A549 (cell line): Measurements from ENCODE around the gene OPN5. TPM values are rescaled to one million over a fixed set of nuclear protein-coding genes. Genes with fewer than 3 reads are reported as not detected.

Source experiments
- ATAC-seq, 2 experiments: fragments of 200-7000 bp in 1 of 2; fragments of >200 bp in 1 of 2; cut with Nextera tagmentation in 1 of 2; cut with Tn5 transposase in 1 of 2; 3 replicates each; pipeline versions ENCODE4 v1.8.0 to v1.9.1; 2018 to 2020; ENCODE audit warnings: mild to moderate bottlenecking in 1 of 2, moderate library complexity in 1 of 2
- CTCF ChIA-PET: fragments of 300-600 bp; sonication (Branson Sonifier 250); formaldehyde crosslinking; extraction: SDS; loops from one replicate; lab custom pipeline; 2021; ENCODE audit warnings: antibody characterized with exemption, inconsistent platforms; lab: Yijun Ruan, JAX
- POLR2A ChIA-PET: fragments of 350-600 bp; formaldehyde crosslinking; extraction: SDS; loops from one replicate; lab custom pipeline; 2021; ENCODE audit warnings: antibody characterized with exemption, inconsistent platforms; lab: Yijun Ruan, JAX
- DNase-seq, 2 experiments: peaks; one replicate each; pipeline versions ENCODE4 v3.0.0 to v3.0.0-alpha.2; 2011 to 2016; ENCODE audit warnings: low read depth in 1 of 2, low spot score in 1 of 2
- FAIRE-seq: peaks from 2 replicates; lab custom pipeline; 2011; peaks lifted over from hg19 to GRCh38; lab: Jason Lieb, UNC
- H3K27ac ChIP-seq, 2 experiments: fragments of >200 bp; sonication (Bioruptor Twin); formaldehyde crosslinking; 3 replicates each; pipeline ENCODE4 v1.5.1; 2016 to 2017
- H3K4me1 ChIP-seq: fragments of >200 bp; sonication (Bioruptor Twin); formaldehyde crosslinking; 3 replicates; pipeline ENCODE4 v1.6.1; 2016
- H3K4me2 ChIP-seq: fragments of >200 bp; sonication (Bioruptor Twin); formaldehyde crosslinking; 3 replicates; pipeline ENCODE4 v1.6.1; 2016
- H3K4me3 ChIP-seq: fragments of >200 bp; sonication (Bioruptor Twin); formaldehyde crosslinking; 3 replicates; pipeline ENCODE4 v1.5.1; 2016
- H3K9me3 ChIP-seq: fragments of >200 bp; sonication (Bioruptor Twin); formaldehyde crosslinking; 3 replicates; pipeline ENCODE4 v1.6.1; 2016
- CHD2 ChIP-seq: fragments of 150-350 bp; IDR thresholded peaks from 2 replicates; pipeline ENCODE4 v1.6.1; 2014; ENCODE audit warnings: low read length; ENCODE audit not compliant: partially characterized antibody
- EHF ChIP-seq: fragments of 250-450 bp; sonication (Bioruptor Pico); IDR thresholded peaks from 2 replicates; pipeline ENCODE4 v1.5.0; 2020; ENCODE audit warnings: mild to moderate bottlenecking
- ESRRA ChIP-seq: fragments of 150-350 bp; IDR thresholded peaks from 2 replicates; pipeline ENCODE4 v1.6.1; 2014; ENCODE audit warnings: mild to moderate bottlenecking, low read length, borderline replicate concordance
- FOSB ChIP-seq: fragments of 250-450 bp; sonication (Bioruptor Pico); IDR thresholded peaks from 2 replicates; pipeline ENCODE4 v1.5.0; 2020; ENCODE audit warnings: mild to moderate bottlenecking, moderate library complexity
- FOSL2 ChIP-seq, 2 experiments: fragments of 450-650 bp in 1 of 2; fragments of >200 bp in 1 of 2; sonication (Bioruptor Twin) in 1 of 2; formaldehyde crosslinking; IDR thresholded peaks; 2 replicates each; pipeline versions ENCODE4 v1.5.0 to v1.6.1; 2016 to 2020; ENCODE audit warnings: mild to moderate bottlenecking in 1 of 2, moderate library complexity in 1 of 2
- HOXB13 ChIP-seq: fragments of 250-450 bp; sonication (Bioruptor Pico); IDR thresholded peaks from 2 replicates; pipeline ENCODE4 v1.5.0; 2020; ENCODE audit warnings: low read depth, mild to moderate bottlenecking, moderate library complexity
- JUNB ChIP-seq: fragments of >200 bp; sonication (Bioruptor Twin); formaldehyde crosslinking; IDR thresholded peaks from 2 replicates; pipeline ENCODE4 v1.6.1; 2016
- KDM1A ChIP-seq: fragments of 200-600 bp; sonication (generic); IDR thresholded peaks from 2 replicates; pipeline ENCODE4 v1.6.1; 2016; ENCODE audit warnings: low read depth, mild to moderate bottlenecking
- MAFK ChIP-seq: fragments of 450-650 bp; IDR thresholded peaks from 2 replicates; pipeline ENCODE4 v1.6.1; 2014; ENCODE audit not compliant: partially characterized antibody
- MYC ChIP-seq: IDR thresholded peaks from 2 replicates; pipeline ENCODE4 v1.6.1; 2012; ENCODE audit warnings: mild to moderate bottlenecking, inconsistent platforms, low read length, improper control_type of control experiment, borderline replicate concordance
- PHF8 ChIP-seq: fragments of 200-600 bp; sonication (generic); IDR thresholded peaks from 2 replicates; pipeline ENCODE4 v1.6.1; 2016; ENCODE audit warnings: low read depth, mild to moderate bottlenecking, antibody characterized with exemption, moderate library complexity, borderline replicate concordance
- POLR2A ChIP-seq: IDR thresholded peaks from 2 replicates; pipeline ENCODE4 v1.6.1; 2012; ENCODE audit warnings: mild to moderate bottlenecking, low read length
- RAD21 ChIP-seq, 2 experiments: fragments of >200 bp in 1 of 2; sonication (Bioruptor Twin) in 1 of 2; formaldehyde crosslinking in 1 of 2; IDR thresholded peaks in 1 of 2; conservative IDR thresholded peaks in 1 of 2; 2 replicates in 1 of 2; 3 replicates in 1 of 2; pipeline ENCODE4 v1.6.1; 2012 to 2018; ENCODE audit warnings: inconsistent platforms in 1 of 2
- RCOR1 ChIP-seq: fragments of 150-350 bp; IDR thresholded peaks from 2 replicates; pipeline ENCODE4 v1.6.1; 2014; ENCODE audit warnings: antibody characterized with exemption, low read length, low read depth
- RFX5 ChIP-seq: fragments of 450-650 bp; IDR thresholded peaks from 2 replicates; pipeline ENCODE4 v1.7.1; 2014; ENCODE audit warnings: antibody characterized with exemption, mild to moderate bottlenecking, moderate library complexity
- SMC3 ChIP-seq: fragments of >200 bp; sonication (Bioruptor Twin); formaldehyde crosslinking; IDR thresholded peaks from 3 replicates; pipeline ENCODE4 v1.6.1; 2018; ENCODE audit warnings: inconsistent platforms
- TFCP2L1 ChIP-seq: fragments of 250-450 bp; sonication (Bioruptor Pico); IDR thresholded peaks from 2 replicates; pipeline ENCODE4 v1.5.0; 2021; ENCODE audit warnings: mild to moderate bottlenecking
- ZC3H11A ChIP-seq: fragments of 450-650 bp; IDR thresholded peaks from 2 replicates; pipeline ENCODE4 v1.6.1; 2014; ENCODE audit warnings: antibody characterized with exemption, mild to moderate bottlenecking
- WGBS: methylation state at CpG from one replicate; pipeline ENCODE4 v1.1.6; 2017; ENCODE audit errors: missing lambda C conversion rate; 5-methylcytosine and 5-hydroxymethylcytosine counted together
- polyA plus RNA-seq, 4 experiments: library from polyadenylated mRNA; depleted of rRNA in 3 of 4; stranded (reverse); fragments of >200 nt; fragmentation: RNase III in 1 of 4; extraction: RNeasy Plus Mini Kit Qiagen cat#74134 plus additional on column Dnase treatment in 1 of 4; gene quantifications; 2 replicates in 3 of 4; 3 replicates in 1 of 4; pipeline ENCODE4 v1.2.3, GENCODE V29; 2011 to 2017
- TF ChIP-seq, protein P1 (sequence below): fragments of >200 bp; sonication (Bioruptor Twin); formaldehyde crosslinking; IDR thresholded peaks from 3 replicates; pipeline ENCODE4 v1.5.1; 2016
- TF ChIP-seq, protein P2 (sequence below): fragments of 150-350 bp; IDR thresholded peaks from 2 replicates; pipeline ENCODE4 v1.6.1; 2014; ENCODE audit warnings: low read depth, mild to moderate bottlenecking, low read length
- TF ChIP-seq, protein P3 (sequence below): fragments of 250-450 bp; sonication (Bioruptor Pico); IDR thresholded peaks from 2 replicates; pipeline ENCODE4 v1.5.0; 2020; ENCODE audit warnings: low read depth, mild to moderate bottlenecking, moderate library complexity
- TF ChIP-seq, protein P4 (sequence below): fragments of >200 bp; sonication (Bioruptor Twin); formaldehyde crosslinking; IDR thresholded peaks from 3 replicates; pipeline ENCODE4 v1.6.1; 2016

Gene OPN5
- polyA plus RNA-seq, 2 of the 4 experiments (the other 2 are of a cell fraction): not detected

DNA sequence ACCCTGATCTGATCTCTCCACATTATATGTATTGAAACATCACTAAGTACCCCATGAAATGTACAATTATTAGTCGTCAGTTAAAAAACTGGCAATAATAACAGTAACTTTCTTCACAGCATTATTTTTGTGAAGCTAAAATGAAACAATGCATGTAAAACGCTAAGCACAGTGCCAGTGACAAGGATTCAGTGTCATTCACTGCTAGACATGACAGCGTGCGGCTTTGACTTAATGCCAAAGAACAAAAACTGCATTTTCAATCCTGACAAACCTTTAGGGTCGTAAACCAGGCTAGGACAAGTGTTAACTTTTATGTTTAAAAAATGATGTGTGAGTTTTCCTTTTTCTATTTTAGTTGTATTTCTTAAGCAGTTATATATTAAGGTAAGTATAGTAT is 8.8 kb upstream of the OPN5 start:
- no peak for DNase-seq
- FAIRE-seq: no peak
- CTCF ChIA-PET: interaction anchor here (1.4 to 1.5 kb wide), 2 partner anchors 8 to 16 kb away, joined by 3 to 7 read pairs; no protein-coding TSS in a partner anchor
- ATAC-seq: no peak
- H3K9me3 ChIP-seq: no peaks in the 10 kb centered on the region
- POLR2A ChIA-PET: no interaction called here
- TF ChIP-seq, protein P1, sequence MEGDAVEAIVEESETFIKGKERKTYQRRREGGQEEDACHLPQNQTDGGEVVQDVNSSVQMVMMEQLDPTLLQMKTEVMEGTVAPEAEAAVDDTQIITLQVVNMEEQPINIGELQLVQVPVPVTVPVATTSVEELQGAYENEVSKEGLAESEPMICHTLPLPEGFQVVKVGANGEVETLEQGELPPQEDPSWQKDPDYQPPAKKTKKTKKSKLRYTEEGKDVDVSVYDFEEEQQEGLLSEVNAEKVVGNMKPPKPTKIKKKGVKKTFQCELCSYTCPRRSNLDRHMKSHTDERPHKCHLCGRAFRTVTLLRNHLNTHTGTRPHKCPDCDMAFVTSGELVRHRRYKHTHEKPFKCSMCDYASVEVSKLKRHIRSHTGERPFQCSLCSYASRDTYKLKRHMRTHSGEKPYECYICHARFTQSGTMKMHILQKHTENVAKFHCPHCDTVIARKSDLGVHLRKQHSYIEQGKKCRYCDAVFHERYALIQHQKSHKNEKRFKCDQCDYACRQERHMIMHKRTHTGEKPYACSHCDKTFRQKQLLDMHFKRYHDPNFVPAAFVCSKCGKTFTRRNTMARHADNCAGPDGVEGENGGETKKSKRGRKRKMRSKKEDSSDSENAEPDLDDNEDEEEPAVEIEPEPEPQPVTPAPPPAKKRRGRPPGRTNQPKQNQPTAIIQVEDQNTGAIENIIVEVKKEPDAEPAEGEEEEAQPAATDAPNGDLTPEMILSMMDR: no peak
- TF ChIP-seq EHF (CRISPR knock-in tag) (no peak), JUNB (no peak), MAFK (no peak), RFX5 (no peak), KDM1A (no peak), ESRRA (no peak), PHF8 (no peak), FOSL2 (IDR thresholded peaks at IDR 0.05) (no peak), FOSL2 (CRISPR knock-in tag; IDR thresholded peaks at IDR 0.05) (no peak), HOXB13 (no peak), RCOR1 (no peak), MYC (no peak), ZC3H11A (no peak), POLR2A (no peak)
- TF ChIP-seq, protein P2, sequence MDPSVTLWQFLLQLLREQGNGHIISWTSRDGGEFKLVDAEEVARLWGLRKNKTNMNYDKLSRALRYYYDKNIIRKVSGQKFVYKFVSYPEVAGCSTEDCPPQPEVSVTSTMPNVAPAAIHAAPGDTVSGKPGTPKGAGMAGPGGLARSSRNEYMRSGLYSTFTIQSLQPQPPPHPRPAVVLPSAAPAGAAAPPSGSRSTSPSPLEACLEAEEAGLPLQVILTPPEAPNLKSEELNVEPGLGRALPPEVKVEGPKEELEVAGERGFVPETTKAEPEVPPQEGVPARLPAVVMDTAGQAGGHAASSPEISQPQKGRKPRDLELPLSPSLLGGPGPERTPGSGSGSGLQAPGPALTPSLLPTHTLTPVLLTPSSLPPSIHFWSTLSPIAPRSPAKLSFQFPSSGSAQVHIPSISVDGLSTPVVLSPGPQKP: no peak
- TF ChIP-seq, protein P3, sequence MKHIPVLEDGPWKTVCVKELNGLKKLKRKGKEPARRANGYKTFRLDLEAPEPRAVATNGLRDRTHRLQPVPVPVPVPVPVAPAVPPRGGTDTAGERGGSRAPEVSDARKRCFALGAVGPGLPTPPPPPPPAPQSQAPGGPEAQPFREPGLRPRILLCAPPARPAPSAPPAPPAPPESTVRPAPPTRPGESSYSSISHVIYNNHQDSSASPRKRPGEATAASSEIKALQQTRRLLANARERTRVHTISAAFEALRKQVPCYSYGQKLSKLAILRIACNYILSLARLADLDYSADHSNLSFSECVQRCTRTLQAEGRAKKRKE (CRISPR knock-in tag): no peak
- H3K4me3 ChIP-seq: no peak overlapping the region
- no peaks in the 10 kb centered on the region for H3K4me1 ChIP-seq
- H3K27ac ChIP-seq: no peak overlapping the region
- no peak overlapping the region for H3K4me2 ChIP-seq
- 70% methylated on average over 5 of the region's 5 CpGs for WGBS

DNA sequence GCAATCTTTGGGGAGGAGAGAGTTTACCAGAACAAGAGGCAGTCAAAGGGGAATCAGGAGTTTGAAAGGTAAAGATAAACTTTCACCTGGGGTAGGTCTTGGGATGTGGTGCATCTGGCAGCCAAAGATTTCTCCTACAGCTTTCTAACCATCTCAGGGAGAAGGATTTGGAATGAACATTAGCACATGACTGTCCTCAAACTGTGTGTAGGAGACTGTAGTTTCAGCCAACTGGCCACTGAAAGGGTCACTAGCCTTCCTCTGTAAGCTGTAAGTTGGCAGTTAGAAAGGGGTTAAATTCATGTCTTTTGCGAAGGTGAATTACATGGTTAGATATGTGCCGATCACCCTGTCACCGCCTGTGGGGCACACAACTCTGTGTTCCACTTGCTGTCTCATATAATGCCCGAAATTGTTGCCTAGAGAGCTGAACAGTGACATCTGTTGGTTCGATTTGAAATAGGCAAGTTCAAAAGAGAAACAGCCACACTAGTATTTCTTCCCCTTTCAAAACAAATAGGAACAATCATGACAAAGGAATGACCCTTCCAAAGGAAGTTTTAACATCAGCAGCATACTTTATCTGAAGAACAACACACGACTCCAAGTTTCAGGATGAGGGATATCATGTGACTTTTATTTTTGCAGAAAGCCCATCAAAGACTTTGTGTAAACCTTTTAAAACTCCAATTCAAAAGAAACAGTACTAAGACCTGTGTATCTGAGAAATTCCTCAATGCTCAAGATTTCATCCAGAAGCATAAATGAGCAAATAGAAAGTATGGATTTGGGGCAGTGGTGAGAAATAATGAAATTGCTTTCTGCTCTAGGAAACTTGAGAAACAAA is 1.1 kb upstream of the OPN5 start:
- H3K4me2 ChIP-seq: peak overlapping the region; percentile 68
- FAIRE-seq (peak; percentile 63), ATAC-seq (peak; percentile 85 to 89), DNase-seq (peak; percentile 33 to 57)
- H3K27ac ChIP-seq: peak overlapping the region; percentile 41 to 48; a peak in 3 of 6 replicates
- WGBS: 2% methylated on average over 6 of the region's 6 CpGs
- TF ChIP-seq CHD2 (no peak), RAD21 (conservative IDR thresholded peaks at IDR 0.05 in 1 of 2, IDR thresholded peaks at IDR 0.05 in 1 of 2) (peak; percentile 76 to 80), MYC (no peak), FOSL2 (IDR thresholded peaks at IDR 0.05) (no peak), FOSL2 (CRISPR knock-in tag; IDR thresholded peaks at IDR 0.05) (no peak), TFCP2L1 (CRISPR knock-in tag) (no peak), FOSB (CRISPR knock-in tag) (no peak), SMC3 (peak; percentile 83)
- TF ChIP-seq, protein P4, sequence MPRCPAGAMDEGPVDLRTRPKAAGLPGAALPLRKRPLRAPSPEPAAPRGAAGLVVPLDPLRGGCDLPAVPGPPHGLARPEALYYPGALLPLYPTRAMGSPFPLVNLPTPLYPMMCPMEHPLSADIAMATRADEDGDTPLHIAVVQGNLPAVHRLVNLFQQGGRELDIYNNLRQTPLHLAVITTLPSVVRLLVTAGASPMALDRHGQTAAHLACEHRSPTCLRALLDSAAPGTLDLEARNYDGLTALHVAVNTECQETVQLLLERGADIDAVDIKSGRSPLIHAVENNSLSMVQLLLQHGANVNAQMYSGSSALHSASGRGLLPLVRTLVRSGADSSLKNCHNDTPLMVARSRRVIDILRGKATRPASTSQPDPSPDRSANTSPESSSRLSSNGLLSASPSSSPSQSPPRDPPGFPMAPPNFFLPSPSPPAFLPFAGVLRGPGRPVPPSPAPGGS: no peak
- TF ChIP-seq, protein P1: peak; percentile 67
- H3K9me3 ChIP-seq: no peaks in the 10 kb centered on the region
- no peak overlapping the region for H3K4me3 ChIP-seq
- H3K4me1 ChIP-seq: no peaks in the 10 kb centered on the region
- CTCF ChIA-PET: interaction anchor here (0.6 to 4.9 kb wide), 29 partner anchors 9 to 1792 kb away, joined by 3 to 55 read pairs (median 4); partner anchors contain the start of gene ADGRF4
- POLR2A ChIA-PET: no interaction called here
